K562 (cell line): ENCODE data around the gene RAD1. TPM values are rescaled to one million over a fixed set of nuclear protein-coding genes. Genes with fewer than 3 reads are reported as not detected.

Source experiments
- CAMTA2 ChIP-seq: fragments of 250-450 bp; sonication (Bioruptor Pico); conservative IDR thresholded peaks from 2 replicates; pipeline ENCODE4 v1.5.1; 2022
- CBFA2T2 ChIP-seq: fragments of 450-650 bp; conservative IDR thresholded peaks from 2 replicates; pipeline ENCODE4 v1.6.1; 2017; ENCODE audit warnings: mild to moderate bottlenecking
- EHMT2 ChIP-seq: fragments of 450-650 bp; IDR thresholded peaks from 2 replicates; pipeline ENCODE4 v1.6.1; 2018; ENCODE audit warnings: antibody characterized with exemption
- ELF2 ChIP-seq: fragments of 250-450 bp; sonication (Bioruptor Pico); IDR thresholded peaks from 2 replicates; pipeline ENCODE4 v1.5.0; 2021; ENCODE audit warnings: mild to moderate bottlenecking
- HMG20A ChIP-seq: fragments of 450-650 bp; formaldehyde crosslinking; conservative IDR thresholded peaks from 2 replicates; pipeline ENCODE4 v1.4.0; 2020; ENCODE audit warnings: mild to moderate bottlenecking, mixed read lengths
- IRF9 ChIP-seq: fragments of 450-650 bp; IDR thresholded peaks from 2 replicates; pipeline ENCODE4 v1.6.1; 2016; ENCODE audit warnings: missing biosample characterization, missing genetic modification characterization
- JUN ChIP-seq, 2 experiments: sonication (generic) in 1 of 2; formaldehyde crosslinking in 1 of 2; IDR thresholded peaks; 2 replicates each; pipeline versions ENCODE4 v1.6.1 to v1.8.0; 2012 to 2022; ENCODE audit warnings: borderline replicate concordance in 2 of 2, mild to moderate bottlenecking in 2 of 2, improper control_type of control experiment in 1 of 2, low read depth in 1 of 2, low read length in 1 of 2, missing genetic modification reagents in 1 of 2
- KAT7 ChIP-seq: sonication (generic); formaldehyde crosslinking; IDR thresholded peaks from 2 replicates; pipeline ENCODE4 v1.8.0; 2022; ENCODE audit warnings: missing genetic modification reagents, mild to moderate bottlenecking, borderline replicate concordance
- MLX ChIP-seq, 2 experiments: fragments of 450-650 bp in 1 of 2; sonication (generic) in 1 of 2; formaldehyde crosslinking; conservative IDR thresholded peaks; 2 replicates each; pipeline versions ENCODE4 v1.4.0 to v1.8.1; 2020 to 2022; ENCODE audit warnings: mild to moderate bottlenecking in 1 of 2, missing genetic modification reagents in 1 of 2
- NCOA6 ChIP-seq: fragments of 450-650 bp; IDR thresholded peaks from 2 replicates; pipeline ENCODE4 v1.6.1; 2017; ENCODE audit warnings: mild to moderate bottlenecking
- NONO ChIP-seq, 2 experiments: fragments of 200-400 bp in 1 of 2; fragments of 450-650 bp in 1 of 2; formaldehyde crosslinking in 1 of 2; IDR thresholded peaks; 2 replicates each; pipeline ENCODE4 v1.6.1; 2017; ENCODE audit warnings: low read depth in 2 of 2, mild to moderate bottlenecking in 2 of 2, moderate library complexity in 2 of 2, low read length in 1 of 2
- POLR2A ChIP-seq: fragments of 450-650 bp; conservative IDR thresholded peaks from 2 replicates; pipeline ENCODE4 v1.6.1; 2016
- PTBP1 ChIP-seq: fragments of 200-400 bp; formaldehyde crosslinking; IDR thresholded peaks from 2 replicates; pipeline ENCODE4 v1.6.1; 2017; ENCODE audit warnings: low read depth, low read length
- RAD21 ChIP-seq, 2 experiments: fragments of 250-450 bp in 1 of 2; fragments of 450-650 bp in 1 of 2; sonication (Bioruptor Pico) in 1 of 2; formaldehyde crosslinking in 1 of 2; IDR thresholded peaks in 1 of 2; conservative IDR thresholded peaks in 1 of 2; 2 replicates each; pipeline versions ENCODE4 v1.4.0 to v1.8.0; 2020 to 2022; ENCODE audit warnings: mild to moderate bottlenecking in 2 of 2, moderate library complexity in 1 of 2
- RB1 ChIP-seq: fragments of 450-650 bp; IDR thresholded peaks from 2 replicates; pipeline ENCODE4 v1.6.1; 2017; ENCODE audit warnings: low read depth, mild to moderate bottlenecking
- SIRT6 ChIP-seq: IDR thresholded peaks from one replicate; pipeline ENCODE4 v1.6.1; 2012; ENCODE audit warnings: low read depth, mild to moderate bottlenecking, control low read depth, inconsistent platforms, low read length, moderate library complexity
- TCF3 ChIP-seq: sonication (generic); formaldehyde crosslinking; IDR thresholded peaks from 2 replicates; pipeline ENCODE4 v1.4.0; 2020; ENCODE audit warnings: mild to moderate bottlenecking, missing genetic modification reagents
- TCF7L2 ChIP-seq: fragments of 150-350 bp; IDR thresholded peaks from 2 replicates; pipeline ENCODE4 v1.6.1; 2016; ENCODE audit warnings: low read depth, mild to moderate bottlenecking, low read length, moderate library complexity
- TFAM ChIP-seq: fragments of 250-450 bp; sonication (Bioruptor Pico); conservative IDR thresholded peaks from 2 replicates; pipeline ENCODE4 v1.5.0; 2021; ENCODE audit warnings: mild to moderate bottlenecking, moderate library complexity
- ZBTB2 ChIP-seq: fragments of 450-650 bp; IDR thresholded peaks from 2 replicates; pipeline ENCODE4 v1.6.1; 2016; ENCODE audit warnings: antibody characterized with exemption
- ZBTB8A ChIP-seq: fragments of 450-650 bp; IDR thresholded peaks from 2 replicates; pipeline ENCODE4 v1.6.1; 2018; ENCODE audit warnings: mild to moderate bottlenecking, moderate library complexity; ENCODE audit not compliant: partially characterized antibody
- ZNF134 ChIP-seq: fragments of 250-450 bp; sonication (Bioruptor Pico); conservative IDR thresholded peaks from 2 replicates; pipeline ENCODE4 v1.4.0; 2020
- ZNF23 ChIP-seq: fragments of 250-450 bp; sonication (Bioruptor Pico); IDR thresholded peaks from 2 replicates; pipeline ENCODE4 v1.4.0; 2020; ENCODE audit warnings: mild to moderate bottlenecking
- ZNF316 ChIP-seq: fragments of 450-650 bp; IDR thresholded peaks from 2 replicates; pipeline ENCODE4 v1.6.1; 2016
- ZNF431 ChIP-seq: sonication (generic); formaldehyde crosslinking; IDR thresholded peaks from 2 replicates; pipeline ENCODE4 v1.8.0; 2022; ENCODE audit warnings: mild to moderate bottlenecking, missing genetic modification reagents
- ZNF695 ChIP-seq: fragments of 450-650 bp; formaldehyde crosslinking; IDR thresholded peaks from 2 replicates; pipeline ENCODE4 v1.4.0; 2020; ENCODE audit warnings: mild to moderate bottlenecking, moderate library complexity
- ZNF699 ChIP-seq: fragments of 250-450 bp; sonication (Bioruptor Pico); IDR thresholded peaks from 2 replicates; pipeline ENCODE4 v1.8.0; 2021; ENCODE audit warnings: mild to moderate bottlenecking, moderate library complexity; ENCODE audit not compliant: insufficient replicate concordance
- ZSCAN29 ChIP-seq: fragments of 450-650 bp; IDR thresholded peaks from 2 replicates; pipeline ENCODE4 v1.6.1; 2017
- polyA plus RNA-seq, 8 experiments: library from polyadenylated mRNA; depleted of rRNA in 4 of 8; stranded (reverse) in 5 of 8; unstranded in 3 of 8; fragments of >200 nt; fragmentation: Nextera tagmentation in 2 of 8; fragmentation: Illumina TruSeq in 1 of 8; extraction: Ambion mirVana in 2 of 8; extraction: Trizol in 1 of 8; gene quantifications; 2 replicates each; pipeline versions ENCODE4 v1.2.1 to v1.2.3, GENCODE V29; 2011 to 2014; ENCODE audit warnings: inconsistent platforms in 1 of 8, missing spikeins in 1 of 8
- total RNA-seq, 7 experiments: library from RNA; depleted of rRNA in 6 of 7; stranded (reverse); fragments of >200 nt in 6 of 7; fragmentation: Illumina TruSeq in 2 of 7; extraction: Trizol in 2 of 7; gene quantifications; 2 replicates each; pipeline versions ENCODE4 v1.2.1 to v1.2.3, GENCODE V29; 2011 to 2021; ENCODE audit warnings: low replicate concordance in 1 of 7

The RAD1 gene
- total and polyA plus RNA-seq, 9 of the 15 experiments (the other 6 are each of a cell fraction or from before 2014, with no cell fraction given) = 44.5 to 148 (median 60.8) TPM

- no peak for TF ChIP-seq ZBTB8A
- TF ChIP-seq POLR2A = peak; percentile 97
- TF ChIP-seq TCF7L2 = no peak
- TF ChIP-seq TCF3 (CRISPR knock-in tag) = peak; percentile 47
- no peak for TF ChIP-seq ZNF316
- no peak for TF ChIP-seq ZNF695 (CRISPR knock-in tag)
- no peak for TF ChIP-seq MLX (CRISPR knock-in tag; conservative IDR thresholded peaks at IDR 0.05)
- no peak for TF ChIP-seq ZSCAN29
- TF ChIP-seq CBFA2T2 = no peak
- TF ChIP-seq NCOA6 = no peak
- TF ChIP-seq NONO (IDR thresholded peaks at IDR 0.05; ENCODE audit: low read depth in 2 of 2, low read length in 1 of 2) = peak in 1 of 2 experiments; percentile 49; a peak in 1 of 4 replicates
- TF ChIP-seq HMG20A = no peak
- TF ChIP-seq ZBTB2 = no peak
- peak; percentile 56; the same call in 1 of the 2 replicates for TF ChIP-seq JUN (IDR thresholded peaks at IDR 0.05; ENCODE audit: borderline replicate concordance, low read depth, low read length)
- TF ChIP-seq JUN (CRISPR knock-in tag; IDR thresholded peaks at IDR 0.05; ENCODE audit: borderline replicate concordance) = no peak
- peak; percentile 69; the same call in 1 of the 2 replicates for TF ChIP-seq ELF2 (CRISPR knock-in tag)
- no peak for TF ChIP-seq ZNF699
- TF ChIP-seq SIRT6 = no peak
- no peak for TF ChIP-seq ZNF134 (CRISPR knock-in tag)
- peak; percentile 95 for TF ChIP-seq KAT7 (CRISPR knock-in tag)
- TF ChIP-seq EHMT2 = peak; percentile 42; the same call in 1 of the 2 replicates
- no peak for TF ChIP-seq TFAM (CRISPR knock-in tag)
- TF ChIP-seq IRF9 = no peak
- no peak for TF ChIP-seq ZNF23 (CRISPR knock-in tag)
- TF ChIP-seq CAMTA2 (CRISPR knock-in tag) = no peak
- TF ChIP-seq ZNF431 = peak; percentile 63; the same call in 1 of the 2 replicates
- 0 out of 4 replicates have a peak, but pooled peaks of 1 of the 2 experiments have one; percentile 20 for TF ChIP-seq RAD21 (CRISPR knock-in tag; conservative IDR thresholded peaks at IDR 0.05 in 1 of 2, IDR thresholded peaks at IDR 0.05 in 1 of 2)
- TF ChIP-seq PTBP1 = no peak
- TF ChIP-seq RB1 = peak; percentile 92
Observed at GRCh38 chr5:34915139-34915855, at the start of gene RAD1, which contains the start of gene BRIX1 (continued).
